Measurements from ENCODE around the gene HPS4.

The HPS4 gene

DNA sequence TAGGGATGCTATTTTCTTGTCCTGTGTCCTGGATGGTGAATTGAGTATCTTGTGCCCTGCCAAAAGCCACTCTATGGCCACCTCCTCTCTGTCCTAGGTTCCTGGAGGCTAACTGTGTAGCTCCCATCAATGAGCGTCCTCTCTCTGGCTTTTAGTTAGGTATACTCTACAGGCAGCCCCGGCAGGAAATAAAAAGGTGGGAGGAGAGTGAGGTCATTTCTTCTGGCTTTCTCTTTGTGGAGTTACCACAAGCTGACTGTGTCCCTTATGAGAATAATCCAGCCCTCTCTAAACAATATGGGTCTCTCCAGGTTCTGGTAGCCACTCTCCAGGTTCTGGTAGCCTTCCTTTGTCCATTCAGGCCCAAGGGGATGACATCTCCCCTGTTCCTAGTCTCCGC is 66.2 kb downstream of the HPS4 start:
- TF ChIP-seq EZH2 (IDR thresholded peaks at IDR 0.05; ENCODE audit: borderline replicate concordance, low read depth, low read length, severe bottlenecking), result no peak
- TF ChIP-seq, protein P1, sequence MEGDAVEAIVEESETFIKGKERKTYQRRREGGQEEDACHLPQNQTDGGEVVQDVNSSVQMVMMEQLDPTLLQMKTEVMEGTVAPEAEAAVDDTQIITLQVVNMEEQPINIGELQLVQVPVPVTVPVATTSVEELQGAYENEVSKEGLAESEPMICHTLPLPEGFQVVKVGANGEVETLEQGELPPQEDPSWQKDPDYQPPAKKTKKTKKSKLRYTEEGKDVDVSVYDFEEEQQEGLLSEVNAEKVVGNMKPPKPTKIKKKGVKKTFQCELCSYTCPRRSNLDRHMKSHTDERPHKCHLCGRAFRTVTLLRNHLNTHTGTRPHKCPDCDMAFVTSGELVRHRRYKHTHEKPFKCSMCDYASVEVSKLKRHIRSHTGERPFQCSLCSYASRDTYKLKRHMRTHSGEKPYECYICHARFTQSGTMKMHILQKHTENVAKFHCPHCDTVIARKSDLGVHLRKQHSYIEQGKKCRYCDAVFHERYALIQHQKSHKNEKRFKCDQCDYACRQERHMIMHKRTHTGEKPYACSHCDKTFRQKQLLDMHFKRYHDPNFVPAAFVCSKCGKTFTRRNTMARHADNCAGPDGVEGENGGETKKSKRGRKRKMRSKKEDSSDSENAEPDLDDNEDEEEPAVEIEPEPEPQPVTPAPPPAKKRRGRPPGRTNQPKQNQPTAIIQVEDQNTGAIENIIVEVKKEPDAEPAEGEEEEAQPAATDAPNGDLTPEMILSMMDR (IDR thresholded peaks at IDR 0.05; ENCODE audit: borderline replicate concordance, extremely low read depth, low read length, poor library complexity, severe bottlenecking), result no peak
- no peaks in the 10 kb centered on the region for H3K36me3 ChIP-seq (ENCODE audit: insufficient read depth, low read length)
- peaks cover 19% of the 10 kb centered on the region for H3K27me3 ChIP-seq (ENCODE audit: insufficient read depth, low read length, poor library complexity)
- H3K9ac ChIP-seq (ENCODE audit: low read depth, low read length), result no peak overlapping the region
- H3K4me2 ChIP-seq (ENCODE audit: insufficient read depth, low read length), result no peak overlapping the region
- no peaks in the 10 kb centered on the region for H4K20me1 ChIP-seq (ENCODE audit: insufficient read depth, low read length)
- H2AFZ ChIP-seq (ENCODE audit: low read depth, low read length), result no peak overlapping the region
- H3K79me2 ChIP-seq (ENCODE audit: insufficient read depth, low read length), result no peaks in the 10 kb centered on the region
- no peak overlapping the region for H3K4me3 ChIP-seq (ENCODE audit: low read depth in 1 of 2, low read length in 2 of 2)
- no peaks in the 10 kb centered on the region for H3K9me3 ChIP-seq (ENCODE audit: insufficient read depth, low read length, severe bottlenecking)
- no peak for ATAC-seq (ENCODE audit: insufficient read depth, low read depth)
- H3K27ac ChIP-seq (ENCODE audit: low read length), result no peak overlapping the region
- DNase-seq, result no peak
- no peaks in the 10 kb centered on the region for H3K4me1 ChIP-seq (ENCODE audit: insufficient read depth, low read length)

DNA sequence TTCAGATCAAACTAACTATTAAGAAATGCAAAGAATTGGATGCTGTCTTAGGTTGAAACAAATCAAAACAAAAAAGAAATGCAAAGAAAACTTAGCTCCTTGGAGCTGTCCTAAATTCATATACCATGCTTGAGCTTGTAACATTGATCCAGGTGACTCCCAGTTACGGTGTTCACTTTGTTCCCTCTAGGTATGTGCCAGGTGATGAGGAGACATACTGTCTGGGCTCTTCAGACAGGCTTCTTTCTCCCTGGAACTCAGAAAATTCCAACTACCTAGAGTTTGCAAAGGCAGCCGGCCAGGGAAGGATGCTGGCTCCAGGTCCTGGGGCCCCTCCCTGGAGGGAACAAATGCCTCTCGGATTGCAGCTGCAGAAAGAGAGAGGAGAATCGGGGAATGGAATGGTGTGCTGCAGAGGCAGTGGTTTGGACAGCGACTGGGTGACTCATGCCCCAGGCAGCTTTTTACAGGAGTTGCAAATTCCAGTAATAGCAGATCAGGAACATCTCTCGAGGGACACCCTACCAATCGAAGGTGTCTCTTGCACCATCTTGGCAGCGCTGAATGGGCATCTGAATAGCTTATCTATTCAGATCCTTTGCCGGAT is 66.8 kb downstream of the HPS4 start:
- H3K9me3 ChIP-seq (ENCODE audit: insufficient read depth, low read length, severe bottlenecking), result no peaks in the 10 kb centered on the region
- no peaks in the 10 kb centered on the region for H3K79me2 ChIP-seq (ENCODE audit: insufficient read depth, low read length)
- no peaks in the 10 kb centered on the region for H4K20me1 ChIP-seq (ENCODE audit: insufficient read depth, low read length)
- H2AFZ ChIP-seq (ENCODE audit: low read depth, low read length), result no peak overlapping the region
- DNase-seq, result no peak
- H3K4me3 ChIP-seq (ENCODE audit: low read depth in 1 of 2, low read length in 2 of 2), result no peak overlapping the region
- TF ChIP-seq EZH2 (IDR thresholded peaks at IDR 0.05; ENCODE audit: borderline replicate concordance, low read depth, low read length, severe bottlenecking), result no peak
- TF ChIP-seq, protein P1 (IDR thresholded peaks at IDR 0.05; ENCODE audit: borderline replicate concordance, extremely low read depth, low read length, poor library complexity, severe bottlenecking), result no peak
- no peak overlapping the region for H3K27ac ChIP-seq (ENCODE audit: low read length)
- no peak overlapping the region for H3K9ac ChIP-seq (ENCODE audit: low read depth, low read length)
- H3K4me2 ChIP-seq (ENCODE audit: insufficient read depth, low read length), result no peak overlapping the region
- no peaks in the 10 kb centered on the region for H3K36me3 ChIP-seq (ENCODE audit: insufficient read depth, low read length)
- no peak for ATAC-seq (ENCODE audit: insufficient read depth, low read depth)
- no peaks in the 10 kb centered on the region for H3K4me1 ChIP-seq (ENCODE audit: insufficient read depth, low read length)
- H3K27me3 ChIP-seq (ENCODE audit: insufficient read depth, low read length, poor library complexity), result peaks cover 20% of the 10 kb centered on the region

DNA sequence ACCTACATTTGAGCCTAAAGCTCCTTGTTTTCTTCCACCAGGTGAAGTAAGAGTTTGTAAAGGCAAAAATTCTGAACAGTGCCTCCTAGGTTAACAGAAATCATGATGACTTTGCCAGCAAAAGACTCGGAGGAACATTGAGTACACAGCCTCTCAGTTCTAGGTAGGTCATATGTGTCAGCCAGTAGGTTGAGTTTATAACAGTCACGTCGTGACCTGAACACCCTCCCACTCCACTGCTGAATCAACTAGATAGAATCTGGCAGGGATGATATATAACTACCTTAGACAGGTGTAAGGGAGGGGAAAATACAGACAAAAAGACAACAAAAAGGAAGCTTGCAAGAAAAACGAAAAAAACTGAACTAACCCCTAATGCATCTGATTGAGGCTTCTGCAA is 67.3 kb downstream of the HPS4 start:
- no peak overlapping the region for H3K27ac ChIP-seq (ENCODE audit: low read length)
- peaks cover 25% of the 10 kb centered on the region for H3K27me3 ChIP-seq (ENCODE audit: insufficient read depth, low read length, poor library complexity)
- no peaks in the 10 kb centered on the region for H4K20me1 ChIP-seq (ENCODE audit: insufficient read depth, low read length)
- no peak overlapping the region for H3K4me2 ChIP-seq (ENCODE audit: insufficient read depth, low read length)
- no peaks in the 10 kb centered on the region for H3K79me2 ChIP-seq (ENCODE audit: insufficient read depth, low read length)
- ATAC-seq (ENCODE audit: insufficient read depth, low read depth) (no peak), DNase-seq (no peak)
- no peaks in the 10 kb centered on the region for H3K9me3 ChIP-seq (ENCODE audit: insufficient read depth, low read length, severe bottlenecking)
- no peak overlapping the region for H2AFZ ChIP-seq (ENCODE audit: low read depth, low read length)
- H3K4me3 ChIP-seq (ENCODE audit: low read depth in 1 of 2, low read length in 2 of 2), result no peak overlapping the region
- no peak overlapping the region for H3K9ac ChIP-seq (ENCODE audit: low read depth, low read length)
- H3K36me3 ChIP-seq (ENCODE audit: insufficient read depth, low read length), result no peaks in the 10 kb centered on the region
- H3K4me1 ChIP-seq (ENCODE audit: insufficient read depth, low read length), result no peaks in the 10 kb centered on the region
- TF ChIP-seq, protein P1 (IDR thresholded peaks at IDR 0.05; ENCODE audit: borderline replicate concordance, extremely low read depth, low read length, poor library complexity, severe bottlenecking), result no peak
- no peak for TF ChIP-seq EZH2 (IDR thresholded peaks at IDR 0.05; ENCODE audit: borderline replicate concordance, low read depth, low read length, severe bottlenecking)
